Breast epithelium (tissue), 4 donors: ENCODE results near the gene MYH9. TPM values are rescaled to one million over a fixed set of nuclear protein-coding genes. Genes with fewer than 3 reads are reported as not detected.
"Not testable (repeated sequence)": the region's sequence is repeated elsewhere in the genome, so short reads cannot be mapped to it uniquely, and the experiment has no call there.

ENCODE experiments used
- DNase-seq, 2 donors: peaks; one replicate each; pipeline ENCODE4 v3.0.0-alpha.2; 2019; ENCODE audit warnings: low spot score in 2 of 2
- H3K27ac ChIP-seq, 2 donors: fragments of 200-600 bp; sonication (generic) in 1 of 2; one replicate each; pipeline ENCODE4 v1.5.1; 2016 to 2019; ENCODE audit warnings: mild to moderate bottlenecking in 1 of 2
- H3K27me3 ChIP-seq, 2 donors: fragments of 200-600 bp; sonication (generic) in 1 of 2; one replicate each; pipeline versions ENCODE4 v1.5.1 to v1.6.0; 2017 to 2019; ENCODE audit warnings: control low read depth in 1 of 2, mild to moderate bottlenecking in 1 of 2
- H3K36me3 ChIP-seq: fragments of 200-600 bp; one replicate; pipeline ENCODE4 v1.5.1; 2019
- H3K4me1 ChIP-seq, 2 donors: fragments of 200-600 bp; sonication (generic); one replicate each; pipeline ENCODE4 v1.5.1; 2016 to 2019; ENCODE audit warnings: control low read depth in 1 of 2
- H3K4me3 ChIP-seq, 3 donors: fragments of 200-600 bp; sonication (generic); 1 replicate in 2 of 3; 2 replicates in 1 of 3; pipeline ENCODE4 v1.5.1; 2016 to 2019; ENCODE audit warnings: mild to moderate bottlenecking in 3 of 3, moderate library complexity in 2 of 3
- H3K9me3 ChIP-seq, 2 donors: fragments of 200-600 bp; sonication (generic) in 1 of 2; one replicate each; pipeline ENCODE4 v1.5.1; 2016 to 2019; ENCODE audit warnings: control low read depth in 1 of 2
- POLR2A ChIP-seq: fragments of 450-650 bp; IDR thresholded peaks from one replicate; pipeline ENCODE4 v1.6.1; 2016; ENCODE audit warnings: antibody characterized with exemption, mild to moderate bottlenecking, moderate library complexity
- POLR2AphosphoS5 ChIP-seq, 3 donors: sonication (generic); formaldehyde crosslinking; IDR thresholded peaks; one replicate each; pipeline ENCODE4 v1.6.1; 2017; ENCODE audit warnings: antibody characterized with exemption in 3 of 3
- intact Hi-C: fragments of 100-400 bp; cut with DNase I; formaldehyde crosslinking; loops from one replicate; pipeline ENCODE4 v1.15.1; 2023; ENCODE audit warnings: low total_unique reads
- total RNA-seq, 3 donors: library from RNA; depleted of rRNA; stranded (reverse); fragments of >200 nt; gene quantifications; one replicate each; pipeline ENCODE4 v1.1.0, GENCODE V29; 2016
- TF ChIP-seq, protein P1 (sequence below), 3 donors: fragments of 450-650 bp; IDR thresholded peaks; one replicate each; pipeline ENCODE4 v1.5.1; 2016 to 2017; ENCODE audit warnings: antibody characterized with exemption in 3 of 3, mild to moderate bottlenecking in 3 of 3, moderate library complexity in 3 of 3

The MYH9 gene
- total RNA-seq, 3 donors from 2014 or later = 169 to 392 (median 268) TPM

DNA sequence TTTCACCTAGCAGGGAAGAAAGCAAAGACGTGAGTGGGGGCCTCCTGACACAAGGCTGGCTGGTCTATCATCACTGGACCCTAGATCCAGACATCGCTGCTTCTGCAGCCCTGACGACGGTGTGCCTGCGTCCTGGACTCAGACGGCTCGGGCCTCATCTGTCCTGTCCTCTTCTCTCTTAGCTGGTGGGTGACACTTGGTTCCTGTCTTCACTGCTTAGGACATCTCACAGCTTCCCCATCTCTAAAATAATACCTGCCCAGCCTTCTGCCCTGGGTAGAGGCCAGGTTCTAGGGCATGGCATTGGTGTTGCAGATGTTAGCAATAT is 93.5 kb downstream of the MYH9 start:
- H3K27me3 ChIP-seq = no peaks in the 10 kb centered on the region
- no peaks in the 10 kb centered on the region for H3K4me1 ChIP-seq
- H3K4me3 ChIP-seq = no peak overlapping the region
- intact Hi-C loops = no loop called here
- DNase-seq = no peak
- no peak overlapping the region for H3K27ac ChIP-seq
- TF ChIP-seq POLR2A (no peak), POLR2AphosphoS5 (IDR thresholded peaks at IDR 0.05) (peak in 1 of 3 donors; percentile 37)
- TF ChIP-seq, protein P1, sequence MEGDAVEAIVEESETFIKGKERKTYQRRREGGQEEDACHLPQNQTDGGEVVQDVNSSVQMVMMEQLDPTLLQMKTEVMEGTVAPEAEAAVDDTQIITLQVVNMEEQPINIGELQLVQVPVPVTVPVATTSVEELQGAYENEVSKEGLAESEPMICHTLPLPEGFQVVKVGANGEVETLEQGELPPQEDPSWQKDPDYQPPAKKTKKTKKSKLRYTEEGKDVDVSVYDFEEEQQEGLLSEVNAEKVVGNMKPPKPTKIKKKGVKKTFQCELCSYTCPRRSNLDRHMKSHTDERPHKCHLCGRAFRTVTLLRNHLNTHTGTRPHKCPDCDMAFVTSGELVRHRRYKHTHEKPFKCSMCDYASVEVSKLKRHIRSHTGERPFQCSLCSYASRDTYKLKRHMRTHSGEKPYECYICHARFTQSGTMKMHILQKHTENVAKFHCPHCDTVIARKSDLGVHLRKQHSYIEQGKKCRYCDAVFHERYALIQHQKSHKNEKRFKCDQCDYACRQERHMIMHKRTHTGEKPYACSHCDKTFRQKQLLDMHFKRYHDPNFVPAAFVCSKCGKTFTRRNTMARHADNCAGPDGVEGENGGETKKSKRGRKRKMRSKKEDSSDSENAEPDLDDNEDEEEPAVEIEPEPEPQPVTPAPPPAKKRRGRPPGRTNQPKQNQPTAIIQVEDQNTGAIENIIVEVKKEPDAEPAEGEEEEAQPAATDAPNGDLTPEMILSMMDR (IDR thresholded peaks at IDR 0.05) = no peak
- no peaks in the 10 kb centered on the region for H3K9me3 ChIP-seq
- H3K36me3 ChIP-seq = peaks cover 44% of the 10 kb centered on the region

DNA sequence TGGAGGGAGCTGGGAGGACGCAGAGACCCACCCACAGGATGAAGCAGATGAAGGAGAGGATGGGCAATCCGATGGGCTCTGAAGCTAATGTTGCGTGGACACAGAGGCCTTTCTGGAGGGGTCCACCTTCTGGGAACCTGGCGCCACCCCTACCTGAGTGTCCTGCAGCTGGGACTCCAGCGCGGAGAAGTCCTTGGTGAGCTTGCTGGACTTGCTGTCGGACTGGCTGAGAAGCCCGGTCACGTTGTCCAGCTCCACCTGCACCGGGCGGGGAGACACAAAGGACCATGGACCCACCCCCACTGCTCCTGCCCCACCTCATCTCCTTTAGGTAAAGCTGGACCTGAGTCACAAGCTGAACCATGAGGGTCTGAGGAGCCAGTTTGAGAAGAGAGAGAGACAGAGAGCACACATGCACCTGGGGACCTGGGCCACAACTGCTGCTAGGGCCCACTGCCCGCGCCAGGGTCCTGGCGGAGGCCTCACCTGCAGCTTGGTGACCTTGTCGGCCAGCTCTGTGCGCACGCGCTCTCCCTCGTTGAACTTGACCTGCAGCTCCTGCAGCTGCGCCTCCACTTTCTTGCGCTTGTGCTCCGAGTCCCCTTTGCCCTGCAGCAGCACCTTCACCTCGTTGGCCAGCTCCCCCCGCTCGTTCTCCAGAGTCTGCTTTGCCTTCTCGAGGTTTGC is 94.0 kb downstream of the MYH9 start:
- TF ChIP-seq POLR2AphosphoS5 (IDR thresholded peaks at IDR 0.05) = peak in 1 of 3 donors; percentile 14
- TF ChIP-seq, protein P1 (IDR thresholded peaks at IDR 0.05) = no peak
- TF ChIP-seq POLR2A = no peak
- intact Hi-C loops = no loop called here
- Histone ChIP-seq H3K36me3 (peaks cover 41% of the 10 kb centered on the region), H3K27ac (no peak overlapping the region), H3K4me3 (no peak overlapping the region), H3K27me3 (no peaks in the 10 kb centered on the region), H3K9me3 (no peaks in the 10 kb centered on the region), H3K4me1 (no peaks in the 10 kb centered on the region)
- no peak for DNase-seq

- TF ChIP-seq POLR2A (no peak), POLR2AphosphoS5 (IDR thresholded peaks at IDR 0.05) (no peak)
- TF ChIP-seq, protein P1 (IDR thresholded peaks at IDR 0.05) = no peak
- H3K4me3 ChIP-seq = no peak overlapping the region
- DNase-seq = no peak
- peaks cover 48% of the 10 kb centered on the region for H3K36me3 ChIP-seq
- no peaks in the 10 kb centered on the region for H3K9me3 ChIP-seq
- no peaks in the 10 kb centered on the region for H3K4me1 ChIP-seq
- H3K27ac ChIP-seq = peak overlapping the region in 1 of 2 donors; percentile 14
- intact Hi-C loops = no loop called here
- H3K27me3 ChIP-seq = no peaks in the 10 kb centered on the region
Measured at GRCh38 chr22:36292823-36293530, 94.8 kb downstream of the MYH9 start.

DNA sequence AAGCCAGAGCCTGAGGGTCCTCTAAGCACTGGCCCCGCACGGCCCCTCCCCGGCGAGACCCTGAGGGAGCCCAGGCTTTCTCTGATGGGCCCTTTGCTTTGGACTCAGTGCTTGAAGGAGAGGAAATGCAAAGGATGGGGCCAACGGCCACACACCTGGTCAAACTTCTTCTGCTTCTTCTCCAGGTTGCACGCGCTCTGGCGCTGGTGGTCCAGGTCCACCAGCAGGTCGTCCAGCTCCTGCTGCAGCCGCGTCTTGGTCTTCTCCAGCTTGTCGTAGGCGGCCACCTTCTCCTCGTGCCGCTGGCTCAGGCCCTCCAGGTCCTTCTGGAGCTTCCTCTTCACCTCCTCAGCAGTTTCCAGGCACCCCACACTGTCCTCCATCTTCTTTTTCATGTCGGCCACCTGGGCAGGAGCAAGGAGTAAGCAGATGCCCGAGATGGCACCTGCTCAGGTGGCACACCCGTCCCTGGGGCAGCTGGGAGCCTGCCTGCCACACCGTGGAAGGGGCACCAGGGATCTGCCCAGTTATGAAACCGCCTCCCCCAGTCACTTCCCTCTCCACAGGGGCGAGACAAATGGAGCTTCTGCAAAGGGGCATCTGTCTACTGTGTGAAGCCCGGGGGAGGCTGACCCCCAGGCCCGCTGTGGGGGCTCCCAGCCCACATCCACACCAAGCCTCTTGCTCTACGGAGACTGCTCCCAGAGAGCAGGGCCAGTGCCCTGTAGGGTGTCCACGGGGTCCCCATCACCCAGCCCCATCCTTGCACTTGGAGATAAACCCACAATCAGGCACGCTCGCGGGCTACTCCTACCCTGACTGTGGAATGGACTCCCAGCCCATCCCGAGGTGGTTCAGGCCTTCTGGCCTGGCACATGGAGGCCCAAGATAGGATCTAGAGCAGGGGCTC is 95.7 kb downstream of the MYH9 start:
- H3K4me1 ChIP-seq = no peaks in the 10 kb centered on the region
- no peaks in the 10 kb centered on the region for H3K27me3 ChIP-seq
- no peak for DNase-seq
- peak overlapping the region in 1 of 2 donors; percentile 14 for H3K27ac ChIP-seq
- TF ChIP-seq POLR2AphosphoS5 (IDR thresholded peaks at IDR 0.05) (no peak), POLR2A (no peak)
- TF ChIP-seq, protein P1 (IDR thresholded peaks at IDR 0.05) = no peak
- peaks cover 50% of the 10 kb centered on the region for H3K36me3 ChIP-seq
- H3K4me3 ChIP-seq = no peak overlapping the region
- intact Hi-C loops = no loop called here
- no peaks in the 10 kb centered on the region for H3K9me3 ChIP-seq

- H3K27ac ChIP-seq = not testable (repeated sequence)
Measured at GRCh38 chr22:36290391-36291075, 97.2 kb downstream of the MYH9 start.

DNA sequence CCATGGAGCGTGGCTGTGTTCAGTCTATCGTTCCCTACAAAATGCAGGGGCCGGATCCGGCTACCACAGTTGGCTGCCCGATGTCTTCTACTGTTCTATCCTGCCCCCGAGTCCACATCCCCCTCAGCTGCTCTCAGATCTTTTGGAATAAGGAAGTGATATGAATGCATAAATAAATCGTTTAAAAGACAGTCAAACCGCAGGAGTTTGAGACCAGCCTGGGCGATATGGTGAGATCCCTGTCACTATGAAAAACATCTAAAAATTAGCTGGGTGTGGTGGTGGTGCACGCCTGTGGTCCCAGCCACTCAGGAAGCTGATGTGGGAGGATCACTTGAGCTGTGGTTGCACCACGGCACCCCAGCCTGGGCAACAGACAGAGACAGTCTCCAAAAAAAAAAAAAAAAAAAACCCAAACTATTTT is 97.8 kb downstream of the MYH9 start:
- peaks cover 44% of the 10 kb centered on the region for H3K36me3 ChIP-seq
- H3K27me3 ChIP-seq, H3K4me1 ChIP-seq, H3K27ac ChIP-seq, intact Hi-C loops, DNase-seq, H3K9me3 ChIP-seq, H3K4me3 ChIP-seq: not testable (repeated sequence)

More at GRCh38 chr22:36290391-36291075, 97.2 kb downstream of the MYH9 start:
- H3K9me3 ChIP-seq, H3K4me1 ChIP-seq, intact Hi-C loops, DNase-seq, H3K4me3 ChIP-seq, H3K27me3 ChIP-seq: not testable (repeated sequence)
- H3K36me3 ChIP-seq = peaks cover 48% of the 10 kb centered on the region
